H9 (cell line): ENCODE measurements around the gene MGAT5. TPM values are rescaled to one million over a fixed set of nuclear protein-coding genes. Genes with fewer than 3 reads are reported as not detected.

ENCODE experiments used
- DNase-seq: peaks from one replicate; pipeline ENCODE4 v3.0.0-alpha.2; 2017
- H2AFZ ChIP-seq: one replicate; pipeline ENCODE4 v1.6.1; 2013; ENCODE audit warnings: mild to moderate bottlenecking, low read length, control low read depth, moderate library complexity
- H2AK5ac ChIP-seq: 2 replicates; pipeline ENCODE4 v1.6.1; 2013; ENCODE audit warnings: low read length, control low read depth, mixed read lengths; ENCODE audit not compliant: insufficient read length
- H2BK120ac ChIP-seq: one replicate; pipeline ENCODE4 v1.6.1; 2013; ENCODE audit warnings: low read depth, mild to moderate bottlenecking, low read length, control low read depth, inconsistent platforms; ENCODE audit not compliant: poor library complexity, severe bottlenecking
- H2BK12ac ChIP-seq: 2 replicates; pipeline ENCODE4 v1.6.1; 2013; ENCODE audit warnings: low read length, control low read depth, mixed read lengths, low read depth; ENCODE audit not compliant: insufficient read length
- H2BK15ac ChIP-seq: 2 replicates; pipeline ENCODE4 v1.6.1; 2013; ENCODE audit warnings: low read depth, low read length, control low read depth
- H2BK20ac ChIP-seq: one replicate; pipeline ENCODE4 v1.6.1; 2013; ENCODE audit warnings: low read depth, mild to moderate bottlenecking, low read length, control low read depth, inconsistent platforms; ENCODE audit not compliant: poor library complexity, severe bottlenecking
- H2BK5ac ChIP-seq: 2 replicates; pipeline ENCODE4 v1.6.1; 2013; ENCODE audit warnings: low read length, control low read depth, mixed read lengths; ENCODE audit not compliant: insufficient read length
- H3K14ac ChIP-seq: 2 replicates; pipeline ENCODE4 v1.6.1; 2013; ENCODE audit warnings: low read length, control low read depth; ENCODE audit not compliant: insufficient read depth
- H3K18ac ChIP-seq: 2 replicates; pipeline ENCODE4 v1.6.1; 2013; ENCODE audit warnings: low read depth, mild to moderate bottlenecking, mixed read lengths, low read length, control low read depth; ENCODE audit not compliant: insufficient read length
- H3K23ac ChIP-seq: 2 replicates; pipeline ENCODE4 v1.6.1; 2013; ENCODE audit warnings: low read length, control low read depth, mixed read lengths, low read depth; ENCODE audit not compliant: insufficient read length
- H3K23me2 ChIP-seq: 2 replicates; pipeline ENCODE4 v1.6.1; 2013; ENCODE audit warnings: low read depth, mild to moderate bottlenecking, mixed read lengths, low read length, control low read depth; ENCODE audit not compliant: insufficient read length, poor library complexity, severe bottlenecking
- H3K27ac ChIP-seq: 2 replicates; pipeline ENCODE4 v1.5.1; 2013; ENCODE audit warnings: low read length, control low read depth, mixed read lengths, low read depth; ENCODE audit not compliant: insufficient read length
- H3K27me3 ChIP-seq: 2 replicates; pipeline ENCODE4 v1.6.1; 2013; ENCODE audit warnings: low read length, control low read depth, inconsistent platforms; ENCODE audit not compliant: insufficient read depth
- H3K4ac ChIP-seq: 2 replicates; pipeline ENCODE4 v1.6.1; 2013; ENCODE audit warnings: low read depth, mild to moderate bottlenecking, control low read depth, inconsistent platforms, low read length, moderate library complexity
- H3K4me1 ChIP-seq: 2 replicates; pipeline ENCODE4 v1.6.1; 2013; ENCODE audit warnings: low read length, control low read depth, inconsistent platforms; ENCODE audit not compliant: insufficient read depth
- H3K4me2 ChIP-seq: 2 replicates; pipeline ENCODE4 v1.6.1; 2013; ENCODE audit warnings: low read length, control low read depth, mixed read lengths; ENCODE audit not compliant: insufficient read length, insufficient read depth
- H3K56ac ChIP-seq: 2 replicates; pipeline ENCODE4 v1.6.1; 2013; ENCODE audit warnings: low read depth, mild to moderate bottlenecking, mixed read lengths, low read length, control low read depth; ENCODE audit not compliant: insufficient read length
- H3K79me1 ChIP-seq: 2 replicates; pipeline ENCODE4 v1.6.1; 2013; ENCODE audit warnings: low read depth, mild to moderate bottlenecking, moderate library complexity, low read length, control low read depth, inconsistent platforms; ENCODE audit not compliant: insufficient read depth, poor library complexity, severe bottlenecking
- H3K79me2 ChIP-seq: 2 replicates; pipeline ENCODE4 v1.6.1; 2013; ENCODE audit warnings: low read length, control low read depth, inconsistent platforms; ENCODE audit not compliant: insufficient read depth
- H3K9ac ChIP-seq: 2 replicates; pipeline ENCODE4 v1.6.1; 2013; ENCODE audit warnings: low read length, control low read depth, mixed read lengths; ENCODE audit not compliant: insufficient read length; ENCODE audit errors: extremely low read depth
- H3K9me3 ChIP-seq: one replicate; pipeline ENCODE4 v1.6.1; 2013; ENCODE audit warnings: low read depth, low read length, inconsistent platforms; ENCODE audit not compliant: control insufficient read depth
- H3T11ph ChIP-seq: one replicate; pipeline ENCODE4 v1.6.1; 2013; ENCODE audit warnings: mild to moderate bottlenecking, low read length, control low read depth, inconsistent platforms
- H4K20me1 ChIP-seq: one replicate; pipeline ENCODE4 v1.6.1; 2013; ENCODE audit not compliant: control insufficient read depth, insufficient read length, insufficient read depth
- H4K5ac ChIP-seq: 2 replicates; pipeline ENCODE4 v1.6.1; 2013; ENCODE audit warnings: low read depth, mild to moderate bottlenecking, mixed read lengths, low read length, control low read depth; ENCODE audit not compliant: insufficient read length
- H4K8ac ChIP-seq: replicated peaks from 2 replicates; pipeline ENCODE4 v1.6.1; 2013; ENCODE audit warnings: low read length, control low read depth, mixed read lengths, low read depth; ENCODE audit not compliant: insufficient read length
- H4K91ac ChIP-seq: 2 replicates; pipeline ENCODE4 v1.6.1; 2013; ENCODE audit warnings: low read depth, mild to moderate bottlenecking, moderate library complexity, mixed read lengths, low read length, control low read depth; ENCODE audit not compliant: insufficient read length
- H3K27ac Mint-ChIP-seq, 3 experiments: 2 replicates in 2 of 3; 3 replicates in 1 of 3; pipeline ENCODE4 v1.8.0; 2020 to 2021; ENCODE audit warnings: mixed read lengths in 3 of 3, mild to moderate bottlenecking in 1 of 3, moderate library complexity in 1 of 3
- H3K27me3 Mint-ChIP-seq: 2 replicates; pipeline ENCODE4 v1.8.0; 2021; ENCODE audit warnings: low read depth, mild to moderate bottlenecking, moderate library complexity, mixed read lengths
- H3K36me3 Mint-ChIP-seq, 3 experiments: 2 replicates in 2 of 3; 3 replicates in 1 of 3; pipeline ENCODE4 v1.8.0; 2020 to 2021; ENCODE audit warnings: low read depth in 3 of 3, mixed read lengths in 3 of 3; ENCODE audit not compliant: insufficient read depth in 1 of 3
- H3K4me1 Mint-ChIP-seq, 2 experiments: 2 replicates each; pipeline ENCODE4 v1.8.0; 2020; ENCODE audit warnings: mixed read lengths in 2 of 2
- H3K4me3 Mint-ChIP-seq, 2 experiments: 2 replicates in 1 of 2; 3 replicates in 1 of 2; pipeline ENCODE4 v1.8.0; 2020 to 2021; ENCODE audit warnings: mild to moderate bottlenecking in 2 of 2, mixed read lengths in 2 of 2, moderate library complexity in 1 of 2
- H3K9me3 Mint-ChIP-seq, 2 experiments: 2 replicates in 1 of 2; 3 replicates in 1 of 2; pipeline ENCODE4 v1.8.0; 2020; ENCODE audit warnings: mild to moderate bottlenecking in 2 of 2, mixed read lengths in 2 of 2, moderate library complexity in 1 of 2
- CTCF ChIP-seq: fragments of 200-600 bp; sonication (generic); conservative IDR thresholded peaks from 3 replicates; pipeline ENCODE4 v1.8.0; 2021; ENCODE audit warnings: antibody characterized with exemption, mild to moderate bottlenecking
- total RNA-seq: library from RNA; stranded (reverse); gene quantifications from 2 replicates; pipeline ENCODE4 v1.2.1, GENCODE V29; 2021

MGAT5 gene
- total RNA-seq, 1 experiment from 2014 or later = 25.7 TPM

DNA sequence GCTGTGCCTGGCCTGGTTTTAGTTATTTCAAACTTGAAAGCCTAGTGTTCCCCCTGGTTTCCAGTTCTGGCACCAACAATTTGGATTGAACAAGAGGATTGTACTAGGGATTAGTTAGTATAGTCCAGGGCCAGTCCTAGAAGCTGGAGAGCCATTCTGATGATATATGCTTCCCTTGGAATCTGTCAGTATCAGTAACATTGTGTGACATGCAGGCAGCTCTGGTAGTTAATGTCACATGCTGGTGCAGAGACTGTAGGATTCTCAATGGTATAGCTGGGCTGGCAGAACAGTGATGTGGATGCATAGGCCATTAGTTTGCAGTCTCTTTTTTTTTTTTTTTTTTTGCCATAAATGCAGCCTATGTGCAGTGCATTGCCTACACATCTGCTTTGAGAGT lies 3.6 kb downstream of the MGAT5 start:
- no peak overlapping the region for H3K4ac ChIP-seq
- no peak overlapping the region for H4K8ac ChIP-seq
- no peak overlapping the region for H3K56ac ChIP-seq
- H3K36me3 Mint-ChIP-seq = peaks cover 2 to 15% (median 10%) of the 10 kb centered on the region in 3 experiments; a peak in 5 of 7 replicates
- H2BK120ac ChIP-seq = no peak overlapping the region
- no peak for TF ChIP-seq CTCF
- H3K4me3 Mint-ChIP-seq = no peak overlapping the region
- no peak overlapping the region for H3T11ph ChIP-seq
- H3K18ac ChIP-seq = no peak overlapping the region
- no peaks in the 10 kb centered on the region for H4K20me1 ChIP-seq
- H2BK15ac ChIP-seq = no peak overlapping the region
- no peak for DNase-seq
- no peak overlapping the region for H4K91ac ChIP-seq
- H2BK5ac ChIP-seq = no peak overlapping the region
- H3K79me2 ChIP-seq = 0 out of 2 replicates have a peak, but pooled peaks cover 2% of the 10 kb centered on the region
- H3K4me1 Mint-ChIP-seq = peaks cover 21 to 26% of the 10 kb centered on the region in 2 experiments
- no peak overlapping the region for H3K9ac ChIP-seq
- H3K23me2 ChIP-seq = no peaks in the 10 kb centered on the region
- no peaks in the 10 kb centered on the region for H3K79me1 ChIP-seq
- H3K27ac ChIP-seq = no peak overlapping the region
- H2BK20ac ChIP-seq = no peak overlapping the region
- no peak overlapping the region for H3K23ac ChIP-seq
- H3K9me3 Mint-ChIP-seq = no peaks in the 10 kb centered on the region
- H3K27ac Mint-ChIP-seq = no peak overlapping the region
- peaks cover 10% of the 10 kb centered on the region; the same call in 1 of the 2 replicates for H3K4me1 ChIP-seq
- no peaks in the 10 kb centered on the region for H3K27me3 ChIP-seq
- no peak overlapping the region for H3K4me2 ChIP-seq
- no peak overlapping the region for H4K5ac ChIP-seq
- no peaks in the 10 kb centered on the region for H3K27me3 Mint-ChIP-seq
- H2AK5ac ChIP-seq = no peak overlapping the region
- H2AFZ ChIP-seq = no peak overlapping the region
- H3K9me3 ChIP-seq = no peaks in the 10 kb centered on the region
- H2BK12ac ChIP-seq = no peak overlapping the region
- no peak overlapping the region for H3K14ac ChIP-seq
